SKM-1 (cell line): ENCODE results near the gene PCMT1.
"Not testable (repeated sequence)": the region's sequence is repeated elsewhere in the genome, so short reads cannot be mapped to it uniquely, and the experiment has no call there.

Source experiments
- DNase-seq: peaks from one replicate; lab custom pipeline; 2025; ENCODE audit not compliant: unreplicated experiment; lab: John Stamatoyannopoulos, UW

PCMT1 gene

GRCh38 chr6:149749594-149750135, at the start of gene PCMT1:
PCMT1 (plus strand) TSS chr6:149749741; CDS start chr6:149749902, 161 bp downstream.
- peak; percentile 84 for DNase-seq

GRCh38 chr6:149701714-149702113, 47.8 kb upstream of the PCMT1 start:
- DNase-seq: no peak

- DNase-seq: no peak
These were observed 37.8 kb upstream of the PCMT1 start for GRCh38 chr6:149711711-149712110.

GRCh38 chr6:149714442-149714841, 35.1 kb upstream of the PCMT1 start:
- DNase-seq: no peak

- DNase-seq: no peak
These were observed 33.2 kb upstream of the PCMT1 start for GRCh38 chr6:149716181-149716963.

- no peak for DNase-seq
These were observed 32.3 kb upstream of the PCMT1 start for GRCh38 chr6:149717255-149717587.

- DNase-seq: peak; percentile 54
These were observed 31.7 kb upstream of the PCMT1 start, which contains the start of gene LATS1 for GRCh38 chr6:149717588-149718458. LATS1 (minus strand) TSS chr6:149718101; CDS start chr6:149702126, 15,975 bp downstream.

- no peak for DNase-seq
These were observed 30.0 kb upstream of the PCMT1 start for GRCh38 chr6:149719531-149719930.

- no peak for DNase-seq
These were observed 26.3 kb upstream of the PCMT1 start for GRCh38 chr6:149723262-149723661.

GRCh38 chr6:149723771-149724417, 25.6 kb upstream of the PCMT1 start:
- DNase-seq: no peak

- no peak for DNase-seq
These were observed 23.8 kb upstream of the PCMT1 start for GRCh38 chr6:149725785-149726184.

- DNase-seq: no peak
These were observed 21.6 kb upstream of the PCMT1 start for GRCh38 chr6:149727793-149728498.

GRCh38 chr6:149728499-149729234, 20.9 kb upstream of the PCMT1 start:
- no peak for DNase-seq

GRCh38 chr6:149729824-149730223, 19.7 kb upstream of the PCMT1 start:
- DNase-seq: no peak

GRCh38 chr6:149733089-149733720, 16.3 kb upstream of the PCMT1 start:
- no peak for DNase-seq

GRCh38 chr6:149734915-149735314, 14.6 kb upstream of the PCMT1 start:
- no peak for DNase-seq

- not testable (repeated sequence) for DNase-seq
These were observed 4.3 kb upstream of the PCMT1 start for GRCh38 chr6:149745252-149745651.

- peak; percentile 88 for DNase-seq
These were observed 3.2 kb upstream of the PCMT1 start, which contains the start of gene NUP43 for GRCh38 chr6:149746147-149746946. NUP43 (minus strand) TSS chr6:149746529; CDS start chr6:149746495, 34 bp downstream.
